ENCODE measurements around the gene ZNF346. TPM values are rescaled to one million over a fixed set of nuclear protein-coding genes. Genes with fewer than 3 reads are reported as not detected.

The ZNF346 gene
- total RNA-seq, 3 donors from 2014 or later: 13.6 to 28.2 (median 19.2) TPM

DNA sequence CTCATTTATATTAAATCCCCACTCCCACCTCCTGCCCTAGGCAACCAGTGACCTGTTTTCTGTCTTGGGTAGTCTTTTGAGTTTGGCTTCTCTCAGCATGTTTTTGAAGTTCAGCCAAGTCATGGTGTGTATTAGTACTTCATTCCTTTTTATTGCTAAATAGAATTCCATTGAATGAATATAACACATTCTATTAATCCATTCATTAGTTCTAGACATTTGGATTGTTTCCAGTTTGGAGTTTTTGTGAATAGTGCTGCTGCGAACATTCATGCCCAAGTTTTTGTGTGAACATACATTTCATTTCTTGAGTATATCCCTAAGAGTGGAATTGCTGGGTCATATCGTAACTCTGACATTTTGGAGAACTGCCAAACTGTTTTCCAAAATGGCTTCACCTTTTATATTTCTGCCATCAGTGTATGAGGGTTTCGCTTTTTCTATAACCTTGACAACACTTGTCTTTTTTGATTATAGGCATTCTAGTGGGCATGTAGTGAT is 2.7 kb downstream of the ZNF346 start:
- intact Hi-C loops (cut with DNase I; ENCODE audit: low total_unique reads): no loop called here
- Histone ChIP-seq H3K9me3 (no peaks in the 10 kb centered on the region), H3K36me3 (no peaks in the 10 kb centered on the region), H3K27ac (peak overlapping the region; percentile 29 to 35), H3K27me3 (no peaks in the 10 kb centered on the region), H3K4me3 (no peak overlapping the region), H3K4me1 (no peaks in the 10 kb centered on the region)
- TF ChIP-seq, protein P1, sequence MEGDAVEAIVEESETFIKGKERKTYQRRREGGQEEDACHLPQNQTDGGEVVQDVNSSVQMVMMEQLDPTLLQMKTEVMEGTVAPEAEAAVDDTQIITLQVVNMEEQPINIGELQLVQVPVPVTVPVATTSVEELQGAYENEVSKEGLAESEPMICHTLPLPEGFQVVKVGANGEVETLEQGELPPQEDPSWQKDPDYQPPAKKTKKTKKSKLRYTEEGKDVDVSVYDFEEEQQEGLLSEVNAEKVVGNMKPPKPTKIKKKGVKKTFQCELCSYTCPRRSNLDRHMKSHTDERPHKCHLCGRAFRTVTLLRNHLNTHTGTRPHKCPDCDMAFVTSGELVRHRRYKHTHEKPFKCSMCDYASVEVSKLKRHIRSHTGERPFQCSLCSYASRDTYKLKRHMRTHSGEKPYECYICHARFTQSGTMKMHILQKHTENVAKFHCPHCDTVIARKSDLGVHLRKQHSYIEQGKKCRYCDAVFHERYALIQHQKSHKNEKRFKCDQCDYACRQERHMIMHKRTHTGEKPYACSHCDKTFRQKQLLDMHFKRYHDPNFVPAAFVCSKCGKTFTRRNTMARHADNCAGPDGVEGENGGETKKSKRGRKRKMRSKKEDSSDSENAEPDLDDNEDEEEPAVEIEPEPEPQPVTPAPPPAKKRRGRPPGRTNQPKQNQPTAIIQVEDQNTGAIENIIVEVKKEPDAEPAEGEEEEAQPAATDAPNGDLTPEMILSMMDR (IDR thresholded peaks at IDR 0.05): no peak
- DNase-seq (ENCODE audit: low spot score in 2 of 2): no peak

- intact Hi-C loops (cut with DNase I; ENCODE audit: low total_unique reads): no loop called here
- Histone ChIP-seq H3K9me3 (peaks cover 0 to 4% of the 10 kb centered on the region in 2 donors), H3K27ac (no peak overlapping the region), H3K27me3 (no peaks in the 10 kb centered on the region), H3K36me3 (no peaks in the 10 kb centered on the region), H3K4me3 (no peak overlapping the region), H3K4me1 (no peaks in the 10 kb centered on the region)
- DNase-seq (ENCODE audit: low spot score in 2 of 2): no peak
- TF ChIP-seq POLR2AphosphoS5 (IDR thresholded peaks at IDR 0.05) (no peak), POLR2A (IDR thresholded peaks at IDR 0.05) (no peak)
These were observed 5.2 kb downstream of the ZNF346 start for GRCh38 chr5:177027665-177028064.

DNA sequence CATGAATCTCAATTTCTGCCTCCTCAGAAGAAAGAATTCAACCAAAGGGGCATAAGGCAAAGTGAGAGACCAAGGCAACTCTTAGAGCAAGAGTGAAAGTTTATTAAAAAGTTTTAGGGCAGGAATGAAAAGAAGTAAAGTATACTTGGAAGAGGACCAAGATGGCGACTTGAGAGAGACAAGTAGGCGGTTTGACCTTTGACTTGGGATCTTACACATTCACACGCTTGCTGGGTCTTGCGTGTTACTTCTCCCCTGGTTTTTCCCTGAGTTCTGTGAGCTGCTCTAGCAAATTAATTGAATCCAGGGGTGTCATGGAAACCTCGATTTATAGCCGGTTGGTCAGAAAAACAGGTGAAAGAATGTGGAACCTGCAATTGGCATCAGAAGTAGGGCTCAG is 7.0 kb downstream of the ZNF346 start:
- H3K27me3 ChIP-seq: no peaks in the 10 kb centered on the region
- intact Hi-C loops (cut with DNase I; ENCODE audit: low total_unique reads): no loop called here
- H3K4me1 ChIP-seq: no peaks in the 10 kb centered on the region
- no peak overlapping the region for H3K4me3 ChIP-seq
- DNase-seq (ENCODE audit: low spot score in 2 of 2): no peak
- H3K9me3 ChIP-seq: peaks cover 0 to 4% of the 10 kb centered on the region in 2 donors
- H3K36me3 ChIP-seq: no peaks in the 10 kb centered on the region
- TF ChIP-seq, protein P1 (IDR thresholded peaks at IDR 0.05): no peak
- TF ChIP-seq POLR2AphosphoS5 (IDR thresholded peaks at IDR 0.05) (no peak), POLR2A (IDR thresholded peaks at IDR 0.05) (no peak)
- no peak overlapping the region for H3K27ac ChIP-seq

DNA sequence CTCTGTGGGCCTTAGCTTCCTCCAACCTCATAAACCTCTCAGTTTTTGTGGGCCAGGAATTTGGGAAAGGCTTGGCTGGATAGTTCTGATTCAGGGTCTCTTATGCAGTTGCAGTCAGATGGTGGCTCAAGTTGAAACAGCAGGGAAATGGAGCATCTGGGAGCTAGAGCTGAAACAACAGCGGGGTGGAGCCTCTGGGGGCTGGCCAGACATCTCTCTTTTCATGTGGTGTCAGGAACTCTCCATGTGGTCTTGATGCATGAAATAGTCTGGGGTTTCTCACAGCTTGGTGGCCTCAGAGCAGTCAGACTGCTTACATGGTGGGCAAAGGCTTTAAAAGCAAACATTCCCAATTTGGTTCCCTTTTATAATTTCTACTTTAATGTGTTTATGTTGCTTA is 13.5 kb downstream of the ZNF346 start:
- Histone ChIP-seq H3K9me3 (peaks cover 0 to 2% of the 10 kb centered on the region in 2 donors), H3K27me3 (no peaks in the 10 kb centered on the region), H3K4me3 (no peak overlapping the region), H3K36me3 (no peaks in the 10 kb centered on the region), H3K4me1 (no peaks in the 10 kb centered on the region), H3K27ac (no peak overlapping the region)
- intact Hi-C loops (cut with DNase I; ENCODE audit: low total_unique reads): no loop called here
- DNase-seq (ENCODE audit: low spot score in 2 of 2): no peak
- TF ChIP-seq POLR2A (IDR thresholded peaks at IDR 0.05): no peak
- no peak for TF ChIP-seq POLR2AphosphoS5 (IDR thresholded peaks at IDR 0.05)
- TF ChIP-seq, protein P1 (IDR thresholded peaks at IDR 0.05): no peak

GRCh38 chr5:177036443-177036842 is 13.9 kb downstream of the ZNF346 start:
- DNase-seq (ENCODE audit: low spot score in 2 of 2): no peak
- no peak overlapping the region for H3K27ac ChIP-seq
- no peaks in the 10 kb centered on the region for H3K9me3 ChIP-seq
- intact Hi-C loops (cut with DNase I; ENCODE audit: low total_unique reads): no loop called here
- H3K4me1 ChIP-seq: no peaks in the 10 kb centered on the region
- H3K27me3 ChIP-seq: no peaks in the 10 kb centered on the region
- no peaks in the 10 kb centered on the region for H3K36me3 ChIP-seq
- no peak for TF ChIP-seq POLR2A (IDR thresholded peaks at IDR 0.05)
- TF ChIP-seq POLR2AphosphoS5 (IDR thresholded peaks at IDR 0.05): no peak
- TF ChIP-seq, protein P1 (IDR thresholded peaks at IDR 0.05): no peak
- H3K4me3 ChIP-seq: no peak overlapping the region

DNA sequence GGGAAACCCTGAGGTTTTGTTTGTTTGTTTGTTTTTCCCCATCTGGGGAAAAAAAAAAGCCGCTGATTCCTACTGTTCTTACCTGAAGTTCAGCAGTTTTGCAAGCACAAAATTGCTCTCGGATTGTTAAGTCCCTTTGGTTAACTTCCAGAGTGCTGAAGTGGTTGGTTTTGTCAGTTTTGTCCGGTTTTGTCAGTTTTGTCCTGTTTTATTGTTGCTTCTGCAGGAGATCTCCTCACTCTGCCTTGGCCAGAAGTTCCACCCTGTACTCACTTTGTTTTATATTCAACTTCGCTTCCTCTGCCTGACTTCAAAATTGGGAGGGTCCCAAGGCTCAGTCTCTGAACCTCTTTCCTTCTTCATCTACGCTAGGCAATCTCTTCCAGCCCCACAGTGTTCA is 14.4 kb downstream of the ZNF346 start:
- Histone ChIP-seq H3K27me3 (no peaks in the 10 kb centered on the region), H3K4me3 (no peak overlapping the region), H3K36me3 (no peaks in the 10 kb centered on the region), H3K27ac (no peak overlapping the region), H3K9me3 (no peaks in the 10 kb centered on the region), H3K4me1 (no peaks in the 10 kb centered on the region)
- no peak for TF ChIP-seq POLR2A (IDR thresholded peaks at IDR 0.05)
- TF ChIP-seq, protein P1 (IDR thresholded peaks at IDR 0.05): no peak
- TF ChIP-seq POLR2AphosphoS5 (IDR thresholded peaks at IDR 0.05): no peak
- DNase-seq (ENCODE audit: low spot score in 2 of 2): no peak
- intact Hi-C loops (cut with DNase I; ENCODE audit: low total_unique reads): no loop called here

Data from breast epithelium (tissue), 4 donors.